ENCODE measurements around the gene CPSF4. TPM values are rescaled to one million over a fixed set of nuclear protein-coding genes. Genes with fewer than 3 reads are reported as not detected.

The CPSF4 gene
- total and polyA plus RNA-seq, 2 donors (not counting 1 experiment from before 2014, with no cell fraction given): 52.9 to 63.2 TPM

- H3K4me1 ChIP-seq (ENCODE audit: control insufficient read depth in 2 of 2, insufficient read depth in 2 of 2, low read length in 2 of 2): peaks cover 16 to 20% of the 10 kb centered on the region in 2 donors
- no peak overlapping the region for H2AFZ ChIP-seq (ENCODE audit: insufficient read depth, low read depth, low read length, poor library complexity, severe bottlenecking)
- ChIA-PET CTCF (interaction anchor here (0.5 to 1.1 kb wide), 2 partner anchors 16 to 41 kb away, joined by 3 read pairs; no protein-coding TSS in a partner anchor), POLR2A (interaction anchor here (0.6 kb wide), 1 partner anchor 25 kb away, joined by 7 read pairs; no protein-coding TSS in a partner anchor)
- WGBS (ENCODE audit: insufficient coverage): 92% methylated on average over 5 of the region's 5 CpGs
- no peak overlapping the region for H3K4me3 ChIP-seq (ENCODE audit: control extremely low read depth in 1 of 5, extremely low read depth in 1 of 5, insufficient read depth in 1 of 5, low read depth in 2 of 5, low read length in 4 of 5)
- peaks cover 66% of the 10 kb centered on the region for H4K20me1 ChIP-seq (ENCODE audit: control insufficient read depth, insufficient read depth, low read length, poor library complexity, severe bottlenecking)
- peaks cover 52% of the 10 kb centered on the region for H3K79me2 ChIP-seq (ENCODE audit: control insufficient read depth, insufficient read depth, low read length)
- no peak overlapping the region for H3K27ac ChIP-seq (ENCODE audit: low read length in 2 of 2)
- Mint-ChIP-seq H3K4me1 (peaks cover 31% of the 10 kb centered on the region), H3K27ac (peak overlapping the region; percentile 57), H3K4me3 (no peak overlapping the region), H3K9me3 (ENCODE audit: insufficient read depth) (no peaks in the 10 kb centered on the region), H3K27me3 (no peaks in the 10 kb centered on the region)
- no peak for TF ChIP-seq EZH2 (IDR thresholded peaks at IDR 0.05; ENCODE audit: borderline replicate concordance, insufficient read depth, low read depth, low read length, poor library complexity, severe bottlenecking)
- TF ChIP-seq CTCF (IDR thresholded peaks at IDR 0.05): no peak
- DNase-seq (no peak), ATAC-seq (ENCODE audit: low read depth) (no peak)
- H3K4me2 ChIP-seq (replicated peaks; ENCODE audit: low read depth, low read length, poor library complexity, severe bottlenecking): no peak overlapping the region
- no peaks in the 10 kb centered on the region for H3K27me3 ChIP-seq (replicated peaks in 1 of 4; ENCODE audit: control extremely low read depth in 1 of 4, control insufficient read depth in 3 of 4, insufficient read depth in 4 of 4, low read length in 3 of 4)
- no peaks in the 10 kb centered on the region for H3K9me3 ChIP-seq (ENCODE audit: control extremely low read depth in 1 of 3, control insufficient read depth in 2 of 3, insufficient read depth in 1 of 3, low read length in 2 of 3)
- intact Hi-C loops (cut with micrococcal nuclease): no loop called here
- H3K9ac ChIP-seq (ENCODE audit: low read length): no peak overlapping the region
- H3K36me3 ChIP-seq (replicated peaks in 1 of 2; ENCODE audit: control extremely low read depth in 1 of 2, control insufficient read depth in 1 of 2, extremely low read depth in 1 of 2, insufficient read depth in 2 of 2, low read length in 1 of 2): peaks cover 7 to 48% of the 10 kb centered on the region in 2 experiments
Observed at GRCh38 chr7:99403764-99404163, 35.0 kb upstream of the CPSF4 start.

GRCh38 chr7:99404235-99404976, 34.3 kb upstream of the CPSF4 start:
- ChIA-PET POLR2A (no interaction called here), CTCF (interaction anchor here (1.1 kb wide), 1 partner anchor 17 kb away, joined by 3 read pairs; no protein-coding TSS in a partner anchor)
- H3K9me3 Mint-ChIP-seq (ENCODE audit: insufficient read depth): no peaks in the 10 kb centered on the region
- no peak for ATAC-seq (ENCODE audit: low read depth)
- peaks cover 17 to 22% of the 10 kb centered on the region in 2 donors for H3K4me1 ChIP-seq (ENCODE audit: control insufficient read depth in 2 of 2, insufficient read depth in 2 of 2, low read length in 2 of 2)
- no peak overlapping the region for H3K4me3 ChIP-seq (ENCODE audit: control extremely low read depth in 1 of 5, extremely low read depth in 1 of 5, insufficient read depth in 1 of 5, low read depth in 2 of 5, low read length in 4 of 5)
- no peak overlapping the region for H2AFZ ChIP-seq (ENCODE audit: insufficient read depth, low read depth, low read length, poor library complexity, severe bottlenecking)
- no peak overlapping the region for H3K4me2 ChIP-seq (replicated peaks; ENCODE audit: low read depth, low read length, poor library complexity, severe bottlenecking)
- intact Hi-C loops (cut with micrococcal nuclease): no loop called here
- H3K4me1 Mint-ChIP-seq: peaks cover 38% of the 10 kb centered on the region
- TF ChIP-seq EZH2 (IDR thresholded peaks at IDR 0.05; ENCODE audit: borderline replicate concordance, insufficient read depth, low read depth, low read length, poor library complexity, severe bottlenecking): no peak
- TF ChIP-seq CTCF (IDR thresholded peaks at IDR 0.05): no peak
- peaks cover 67% of the 10 kb centered on the region for H4K20me1 ChIP-seq (ENCODE audit: control insufficient read depth, insufficient read depth, low read length, poor library complexity, severe bottlenecking)
- peaks cover 7 to 44% of the 10 kb centered on the region in 2 experiments for H3K36me3 ChIP-seq (replicated peaks in 1 of 2; ENCODE audit: control extremely low read depth in 1 of 2, control insufficient read depth in 1 of 2, extremely low read depth in 1 of 2, insufficient read depth in 2 of 2, low read length in 1 of 2)
- WGBS (ENCODE audit: insufficient coverage): 97% methylated on average over 18 of the region's 18 CpGs
- H3K27ac Mint-ChIP-seq: peak overlapping the region; percentile 37
- no peak for DNase-seq
- no peaks in the 10 kb centered on the region for H3K9me3 ChIP-seq (ENCODE audit: control extremely low read depth in 1 of 3, control insufficient read depth in 2 of 3, insufficient read depth in 1 of 3, low read length in 2 of 3)
- H3K4me3 Mint-ChIP-seq: no peak overlapping the region
- peaks cover 58% of the 10 kb centered on the region for H3K79me2 ChIP-seq (ENCODE audit: control insufficient read depth, insufficient read depth, low read length)
- no peaks in the 10 kb centered on the region for H3K27me3 Mint-ChIP-seq
- no peaks in the 10 kb centered on the region for H3K27me3 ChIP-seq (replicated peaks in 1 of 4; ENCODE audit: control extremely low read depth in 1 of 4, control insufficient read depth in 3 of 4, insufficient read depth in 4 of 4, low read length in 3 of 4)
- H3K27ac ChIP-seq (ENCODE audit: low read length in 2 of 2): no peak overlapping the region
- no peak overlapping the region for H3K9ac ChIP-seq (ENCODE audit: low read length)
